ENCODE measurements around the gene SLC5A1.

GRCh38 chr22:32132126-32132525 is 89.1 kb downstream of the SLC5A1 start:
- TF ChIP-seq PREB (CRISPR knock-in tag; IDR thresholded peaks at IDR 0.05; ENCODE audit: borderline replicate concordance) (no peak), CTCF (IDR thresholded peaks at IDR 0.05) (no peak), ZNF281 (CRISPR knock-in tag; IDR thresholded peaks at IDR 0.05) (no peak), SP1 (CRISPR knock-in tag; conservative IDR thresholded peaks at IDR 0.05) (no peak), ATF2 (CRISPR knock-in tag; IDR thresholded peaks at IDR 0.05; ENCODE audit: borderline replicate concordance, low read depth) (no peak), SMAD4 (CRISPR knock-in tag; IDR thresholded peaks at IDR 0.05) (no peak), MLX (CRISPR knock-in tag; IDR thresholded peaks at IDR 0.05) (no peak), ZSCAN18 (CRISPR knock-in tag; IDR thresholded peaks at IDR 0.05) (no peak), SMAD3 (CRISPR knock-in tag; IDR thresholded peaks at IDR 0.05; ENCODE audit: borderline replicate concordance) (no peak), USF2 (CRISPR knock-in tag; IDR thresholded peaks at IDR 0.05) (no peak), ZNF423 (CRISPR knock-in tag; IDR thresholded peaks at IDR 0.05) (no peak), GABPB1 (CRISPR knock-in tag; IDR thresholded peaks at IDR 0.05) (no peak)

Data from WTC11 (cell line).